Eye (tissue), 1 donor: ENCODE measurements around the gene ELN.
A peak's percentile ranks its signal among the peaks of the same experiment; 100 is the strongest.

Experiments used
- DNase-seq: peaks from one replicate; pipeline ENCODE4 v3.0.0-alpha.2; 2015

The ELN gene

GRCh38 chr7:74066626-74067025, 38.7 kb downstream of the ELN start:
- no peak for DNase-seq

GRCh38 chr7:74068378-74069085, 40.6 kb downstream of the ELN start:
- DNase-seq, result no peak

- DNase-seq, result no peak
These were observed 41.1 kb downstream of the ELN start for GRCh38 chr7:74069086-74069541.

- no peak for DNase-seq
These were observed 42.0 kb downstream of the ELN start for GRCh38 chr7:74069790-74070618.

GRCh38 chr7:74070619-74070921, 42.6 kb downstream of the ELN start:
- no peak for DNase-seq

- DNase-seq, result no peak
These were observed 43.1 kb downstream of the ELN start for GRCh38 chr7:74071121-74071520.

GRCh38 chr7:74074770-74075169, 46.8 kb downstream of the ELN start:
- DNase-seq, result peak; percentile 33

- no peak for DNase-seq
These were observed 50.5 kb downstream of the ELN start for GRCh38 chr7:74078461-74078860.

GRCh38 chr7:74082770-74083116, 54.8 kb downstream of the ELN start:
- DNase-seq, result no peak

- DNase-seq, result peak; percentile 94
These were observed 55.3 kb downstream of the ELN start, which contains the start of gene LIMK1 for GRCh38 chr7:74083117-74083876. LIMK1 (plus strand) TSS chr7:74083804; CDS start chr7:74083991, 187 bp downstream.

GRCh38 chr7:74083928-74084721, 56.2 kb downstream of the ELN start:
- peak; percentile 80 for DNase-seq

- no peak for DNase-seq
These were observed 57.0 kb downstream of the ELN start for GRCh38 chr7:74084722-74085578.

GRCh38 chr7:74087791-74088453, 59.9 kb downstream of the ELN start:
- DNase-seq, result no peak

- DNase-seq, result peak; percentile 48
These were observed 64.5 kb downstream of the ELN start for GRCh38 chr7:74092321-74092963.

- no peak for DNase-seq
These were observed 65.0 kb downstream of the ELN start for GRCh38 chr7:74092964-74093471.

- DNase-seq, result no peak
These were observed 65.8 kb downstream of the ELN start for GRCh38 chr7:74093671-74094223.

GRCh38 chr7:74094224-74095101, 66.5 kb downstream of the ELN start:
- DNase-seq, result peak; percentile 80

GRCh38 chr7:74095135-74095534, 67.2 kb downstream of the ELN start:
- DNase-seq, result no peak
